ENCODE results near the gene CRYAB.
"Not testable (repeated sequence)": the region's sequence is repeated elsewhere in the genome, so short reads cannot be mapped to it uniquely, and the experiment has no call there.

Gene CRYAB

DNA sequence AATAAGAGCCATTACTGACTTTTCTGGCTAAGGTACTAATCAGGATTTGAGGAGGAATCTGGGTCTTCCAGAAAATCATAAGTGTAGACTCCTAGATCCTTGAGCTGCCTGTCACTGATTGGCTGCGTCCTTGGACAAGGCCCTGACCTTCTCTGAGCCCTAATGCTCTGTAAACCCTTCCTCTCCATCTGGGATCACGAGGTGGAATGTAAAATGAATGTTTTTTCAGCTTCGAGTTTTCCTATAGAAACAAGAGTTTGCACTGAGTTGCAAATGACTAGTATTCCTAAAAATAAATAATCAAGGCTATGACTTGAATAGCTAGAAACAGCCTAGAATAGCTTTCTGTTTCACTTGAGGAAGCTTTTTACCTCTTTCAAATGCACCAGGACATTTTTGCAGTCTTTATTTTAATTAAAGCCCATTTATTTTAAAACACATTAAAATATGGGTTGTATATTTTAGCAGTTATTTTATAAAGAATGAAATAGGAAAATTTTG is 24.5 kb upstream of the CRYAB start:
- H3K4me3 ChIP-seq (ENCODE audit: control insufficient read depth, low read depth, low read length), result no peak overlapping the region
- TF ChIP-seq, protein P1, sequence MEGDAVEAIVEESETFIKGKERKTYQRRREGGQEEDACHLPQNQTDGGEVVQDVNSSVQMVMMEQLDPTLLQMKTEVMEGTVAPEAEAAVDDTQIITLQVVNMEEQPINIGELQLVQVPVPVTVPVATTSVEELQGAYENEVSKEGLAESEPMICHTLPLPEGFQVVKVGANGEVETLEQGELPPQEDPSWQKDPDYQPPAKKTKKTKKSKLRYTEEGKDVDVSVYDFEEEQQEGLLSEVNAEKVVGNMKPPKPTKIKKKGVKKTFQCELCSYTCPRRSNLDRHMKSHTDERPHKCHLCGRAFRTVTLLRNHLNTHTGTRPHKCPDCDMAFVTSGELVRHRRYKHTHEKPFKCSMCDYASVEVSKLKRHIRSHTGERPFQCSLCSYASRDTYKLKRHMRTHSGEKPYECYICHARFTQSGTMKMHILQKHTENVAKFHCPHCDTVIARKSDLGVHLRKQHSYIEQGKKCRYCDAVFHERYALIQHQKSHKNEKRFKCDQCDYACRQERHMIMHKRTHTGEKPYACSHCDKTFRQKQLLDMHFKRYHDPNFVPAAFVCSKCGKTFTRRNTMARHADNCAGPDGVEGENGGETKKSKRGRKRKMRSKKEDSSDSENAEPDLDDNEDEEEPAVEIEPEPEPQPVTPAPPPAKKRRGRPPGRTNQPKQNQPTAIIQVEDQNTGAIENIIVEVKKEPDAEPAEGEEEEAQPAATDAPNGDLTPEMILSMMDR (IDR thresholded peaks at IDR 0.05; ENCODE audit: control insufficient read depth, insufficient read depth, low read depth, low read length, missing control alignments), result no peak
- DNase-seq (ENCODE audit: low read depth), result no peak

DNA sequence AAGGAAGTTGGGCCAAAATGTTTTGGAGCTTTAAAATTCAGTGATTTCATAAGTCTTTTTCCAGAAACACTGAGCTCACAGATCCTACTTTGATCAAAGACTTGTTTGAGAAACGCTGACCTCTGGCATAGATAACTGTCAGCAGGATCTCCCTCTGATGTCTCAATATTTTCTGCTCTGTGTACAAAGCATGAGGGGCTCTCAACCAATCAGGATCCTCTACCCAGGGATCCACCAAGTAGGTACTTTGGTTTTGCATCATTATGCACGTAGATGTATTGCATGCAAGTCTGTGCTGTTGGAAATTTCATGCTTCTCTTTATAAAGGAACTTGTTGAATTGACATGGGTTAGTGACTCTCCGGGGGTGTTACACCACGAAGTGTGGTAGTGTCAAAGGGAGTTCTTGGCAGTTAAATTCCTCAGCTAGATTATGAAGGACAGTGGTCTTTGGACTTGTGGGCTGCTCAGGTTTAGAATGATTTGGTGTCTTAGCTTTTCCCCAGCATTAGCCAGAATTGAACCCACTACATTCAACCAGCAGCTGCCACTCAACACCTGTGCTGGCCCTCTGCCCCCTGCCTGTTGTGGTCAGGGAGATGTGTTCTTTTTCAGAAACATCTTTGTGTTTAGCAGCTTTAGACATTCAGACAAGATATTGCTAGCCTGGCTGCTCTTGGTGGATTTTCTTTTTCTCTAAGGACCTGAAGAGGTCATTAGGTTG is 23.9 kb upstream of the CRYAB start:
- no peak for DNase-seq (ENCODE audit: low read depth)
- TF ChIP-seq, protein P1 (IDR thresholded peaks at IDR 0.05; ENCODE audit: control insufficient read depth, insufficient read depth, low read depth, low read length, missing control alignments), result no peak
- H3K4me3 ChIP-seq (ENCODE audit: control insufficient read depth, low read depth, low read length), result no peak overlapping the region

DNA sequence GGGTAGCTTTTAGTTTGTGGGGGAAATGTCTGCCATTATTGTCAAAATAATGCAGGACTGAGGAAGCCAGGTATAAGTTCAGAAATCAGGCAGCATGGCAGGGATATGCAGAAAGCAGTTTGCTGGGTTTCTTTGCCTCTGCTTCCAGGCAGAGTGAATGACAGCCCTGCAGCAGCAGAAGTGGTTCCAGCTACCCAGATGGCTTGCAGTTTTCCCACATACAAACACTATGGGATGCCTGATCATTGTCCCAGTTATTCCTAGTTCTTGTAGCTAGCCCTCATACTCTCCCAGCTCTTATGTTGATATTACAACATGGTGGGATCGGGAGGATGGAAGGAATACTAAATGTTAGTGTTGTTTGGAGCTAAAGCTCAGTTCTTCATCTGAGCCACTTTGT is 22.7 kb upstream of the CRYAB start:
- TF ChIP-seq, protein P1 (IDR thresholded peaks at IDR 0.05; ENCODE audit: control insufficient read depth, insufficient read depth, low read depth, low read length, missing control alignments), result no peak
- DNase-seq (ENCODE audit: low read depth), result no peak
- no peak overlapping the region for H3K4me3 ChIP-seq (ENCODE audit: control insufficient read depth, low read depth, low read length)

DNA sequence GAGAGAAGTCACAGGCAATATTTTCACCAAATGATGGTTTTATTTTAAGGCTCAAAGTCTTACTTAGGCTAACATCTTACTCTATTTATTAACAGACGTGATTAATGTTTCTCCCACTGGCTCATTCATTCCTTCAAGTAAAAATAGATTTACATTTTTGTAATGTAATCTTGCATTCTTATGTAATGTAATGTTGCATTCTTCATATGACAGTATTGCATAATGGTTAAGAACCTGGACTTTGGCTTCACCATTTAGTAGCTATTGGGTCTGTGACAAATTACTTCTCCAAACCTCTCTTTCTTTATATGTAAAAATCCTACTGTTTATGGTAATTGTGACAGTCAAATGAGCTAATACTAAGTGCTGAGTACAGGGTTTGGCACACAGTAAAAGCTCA is 22.3 kb upstream of the CRYAB start:
- H3K4me3 ChIP-seq (ENCODE audit: control insufficient read depth, low read depth, low read length), result no peak overlapping the region
- DNase-seq (ENCODE audit: low read depth), result no peak
- TF ChIP-seq, protein P1 (IDR thresholded peaks at IDR 0.05; ENCODE audit: control insufficient read depth, insufficient read depth, low read depth, low read length, missing control alignments), result no peak

DNA sequence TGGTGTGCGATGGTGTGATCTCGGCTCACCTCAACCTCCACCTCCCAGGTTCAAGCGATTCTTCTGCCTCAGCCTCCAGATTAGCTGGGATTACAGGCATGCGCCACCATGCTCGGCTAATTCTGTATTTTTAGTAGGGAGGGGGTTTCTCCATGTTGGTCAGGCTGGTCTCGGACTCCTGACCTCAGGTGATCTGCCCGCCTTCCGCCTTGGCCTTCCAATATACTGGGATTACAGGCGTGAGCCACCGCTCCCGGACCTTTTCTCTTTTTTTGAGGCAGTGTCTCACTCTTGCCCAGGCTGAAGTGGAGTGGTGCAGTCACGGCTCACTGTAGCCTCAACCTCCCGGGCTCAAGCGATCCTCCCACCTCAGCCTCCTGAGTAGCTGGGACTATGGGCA is 21.6 kb upstream of the CRYAB start:
- DNase-seq (ENCODE audit: low read depth); H3K4me3 ChIP-seq (ENCODE audit: control insufficient read depth, low read depth, low read length): not testable (repeated sequence)

DNA sequence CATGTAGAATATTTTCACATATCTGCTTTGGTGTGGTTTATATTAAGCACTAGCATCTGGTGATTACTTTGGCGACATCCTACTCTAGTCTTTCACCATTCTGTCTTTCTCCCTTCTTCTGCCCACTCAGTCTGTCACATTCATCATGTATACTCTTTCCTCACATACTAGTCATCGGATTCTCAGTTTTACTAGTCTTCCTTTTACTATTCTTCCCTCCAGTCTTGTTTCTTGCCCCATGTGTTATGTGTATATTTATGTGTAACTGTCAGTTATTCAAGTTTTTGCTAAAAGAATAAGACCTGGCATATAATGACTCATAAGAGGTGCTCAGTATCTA is 21.0 kb upstream of the CRYAB start:
- TF ChIP-seq, protein P1 (IDR thresholded peaks at IDR 0.05; ENCODE audit: control insufficient read depth, insufficient read depth, low read depth, low read length, missing control alignments), result no peak
- no peak overlapping the region for H3K4me3 ChIP-seq (ENCODE audit: control insufficient read depth, low read depth, low read length)
- no peak for DNase-seq (ENCODE audit: low read depth)

DNA sequence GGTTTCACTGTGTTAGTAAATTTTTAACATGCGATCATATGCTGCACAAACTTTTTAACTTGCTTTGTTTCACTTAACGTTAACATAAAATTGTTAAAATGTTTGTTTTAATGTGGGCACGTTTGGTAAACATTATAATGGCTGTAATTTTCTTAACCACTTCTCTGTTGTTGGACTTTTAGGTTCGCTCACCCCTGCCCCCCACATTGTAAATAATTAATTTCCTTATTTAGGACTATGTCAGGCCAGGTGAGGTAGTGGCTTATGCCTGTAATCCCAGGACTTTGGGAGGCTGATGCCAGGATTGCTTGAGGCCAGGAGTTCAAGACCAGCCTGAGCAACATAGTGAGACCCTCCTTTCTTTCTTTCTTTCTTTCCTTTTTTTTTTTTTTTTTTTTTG is 18.9 kb upstream of the CRYAB start:
- H3K4me3 ChIP-seq (ENCODE audit: control insufficient read depth, low read depth, low read length), result no peak overlapping the region
- TF ChIP-seq, protein P1 (IDR thresholded peaks at IDR 0.05; ENCODE audit: control insufficient read depth, insufficient read depth, low read depth, low read length, missing control alignments), result no peak
- DNase-seq (ENCODE audit: low read depth), result no peak
